HG03469 (cell line): ENCODE results near the gene CNNM2.
"Not testable (repeated sequence)": the region's sequence is repeated elsewhere in the genome, so short reads cannot be mapped to it uniquely, and the experiment has no call there.

ENCODE experiments used
- ATAC-seq: cut with Tn5 transposase; IDR thresholded peaks from one replicate; pipeline ENCODE4 v1.9.1; 2021; ENCODE audit warnings: mild to moderate bottlenecking, moderate library complexity, moderate number of reproducible peaks; ENCODE audit not compliant: unreplicated experiment

Gene CNNM2

GRCh38 chr10:102964713-102965112 lies 46.6 kb downstream of the CNNM2 start:
- ATAC-seq: no peak

DNA sequence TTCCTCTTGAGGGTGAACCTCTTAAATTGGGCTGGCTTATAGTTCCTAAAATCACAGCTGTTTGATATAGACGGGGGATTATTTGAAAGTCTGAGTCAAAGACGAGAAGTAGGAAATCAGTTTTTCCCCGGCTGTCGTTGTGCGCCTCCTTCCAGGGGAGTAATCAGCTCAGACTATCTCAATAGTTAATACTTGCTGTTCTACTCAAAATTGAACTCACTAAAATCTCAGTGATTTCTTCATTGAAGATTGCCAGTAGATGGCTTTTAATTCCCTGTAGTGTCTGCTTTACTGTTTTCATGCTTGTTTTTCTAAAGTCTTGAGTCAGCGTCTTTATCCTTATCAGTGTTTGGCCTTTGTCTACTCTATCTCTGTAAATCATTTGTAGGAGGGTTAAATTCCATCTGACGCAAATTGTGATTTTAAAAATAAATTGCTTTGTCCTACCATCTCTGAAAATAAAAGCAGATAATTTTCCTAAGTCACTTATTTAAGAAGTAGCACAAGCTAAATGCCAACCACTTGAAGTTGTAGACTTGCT lies 47.3 kb downstream of the CNNM2 start:
- no peak for ATAC-seq

GRCh38 chr10:102967123-102967522 lies 49.0 kb downstream of the CNNM2 start:
- ATAC-seq: no peak

GRCh38 chr10:102970562-102971340 lies 52.7 kb downstream of the CNNM2 start:
- ATAC-seq: no peak

- no peak for ATAC-seq
These were observed 57.6 kb downstream of the CNNM2 start for GRCh38 chr10:102975483-102976379.

DNA sequence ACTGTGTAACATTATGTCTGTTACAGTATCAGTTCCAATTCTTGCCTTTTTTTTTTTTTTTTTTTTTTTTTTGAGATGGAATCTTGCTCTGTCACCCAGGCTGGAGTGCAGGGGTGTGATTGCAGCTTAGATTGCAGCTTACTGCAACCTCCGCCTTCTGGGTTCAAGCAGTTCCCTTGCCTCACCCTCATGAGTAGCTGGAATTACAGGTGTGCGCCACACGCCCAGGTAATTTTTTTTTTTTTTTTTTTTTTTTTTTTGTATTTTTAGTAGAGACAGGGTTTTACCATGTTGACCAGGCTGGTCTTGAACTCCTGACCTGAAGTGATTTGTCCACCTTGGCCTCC lies 58.3 kb downstream of the CNNM2 start:
- not testable (repeated sequence) for ATAC-seq

- no peak for ATAC-seq
These were observed 64.2 kb downstream of the CNNM2 start for GRCh38 chr10:102982296-102982695.

GRCh38 chr10:102984086-102984485 lies 66.0 kb downstream of the CNNM2 start:
- no peak for ATAC-seq

DNA sequence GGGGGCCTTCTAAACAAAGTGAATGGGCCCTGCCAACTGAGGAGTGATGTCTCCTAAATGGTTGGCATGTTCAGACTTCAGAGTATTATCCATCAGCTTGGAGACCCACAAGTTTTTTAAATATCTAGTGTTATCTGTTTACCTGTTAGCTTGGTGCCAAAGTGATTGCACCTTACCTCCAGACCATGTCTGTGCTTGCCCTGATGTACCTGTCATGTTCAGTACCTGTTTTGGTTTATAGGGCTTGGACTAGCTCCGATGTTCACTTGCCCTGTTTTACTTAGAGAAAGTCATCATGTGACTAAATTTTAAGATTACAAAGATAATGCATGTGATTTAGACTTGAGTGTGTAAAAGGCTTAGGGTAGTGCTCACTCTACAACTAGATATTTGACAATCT lies 67.7 kb downstream of the CNNM2 start:
- no peak for ATAC-seq

DNA sequence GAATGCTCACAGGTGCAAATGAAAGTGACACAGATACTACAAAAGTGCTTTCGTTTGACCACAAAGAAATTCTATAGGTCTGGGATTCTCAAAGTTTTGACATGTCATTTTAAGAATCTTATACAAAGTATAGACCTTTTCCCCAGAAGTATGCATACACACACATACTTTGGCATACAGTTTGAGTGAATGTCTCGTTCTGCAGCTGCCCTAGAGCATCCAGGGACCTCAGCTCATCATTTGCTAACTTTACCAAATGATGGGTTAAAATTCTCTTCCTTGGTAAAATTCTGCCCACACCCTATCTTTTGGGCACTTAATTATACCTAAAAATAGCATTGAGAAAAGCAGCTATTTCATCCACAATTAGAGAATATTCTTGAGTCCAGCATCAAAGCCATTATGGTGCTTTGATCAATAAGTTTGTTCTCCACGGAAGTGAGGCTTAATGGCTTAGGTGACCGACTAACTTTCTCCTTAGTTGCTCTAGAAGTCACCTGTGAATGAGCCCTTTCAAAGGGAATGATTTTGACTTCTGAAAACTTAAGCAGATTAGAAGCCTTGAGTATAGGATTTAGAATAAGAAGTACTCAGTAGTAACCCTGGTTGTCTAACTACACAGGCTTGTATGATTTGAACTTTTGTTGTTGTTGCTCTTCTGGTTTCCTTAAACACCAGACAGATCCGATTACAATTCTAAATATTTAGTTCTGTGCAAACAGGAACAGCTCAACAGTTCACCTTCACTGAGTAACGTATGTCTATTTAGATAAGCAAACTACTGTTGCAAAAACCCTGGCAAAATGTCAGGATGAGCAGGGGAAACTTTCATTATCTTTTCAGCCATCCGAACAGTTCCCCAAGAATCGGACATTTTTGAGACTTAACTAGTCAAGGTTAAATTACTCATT lies 70.6 kb downstream of the CNNM2 start:
- no peak for ATAC-seq

- no peak for ATAC-seq
These were observed 76.6 kb downstream of the CNNM2 start for GRCh38 chr10:102994531-102995295.

DNA sequence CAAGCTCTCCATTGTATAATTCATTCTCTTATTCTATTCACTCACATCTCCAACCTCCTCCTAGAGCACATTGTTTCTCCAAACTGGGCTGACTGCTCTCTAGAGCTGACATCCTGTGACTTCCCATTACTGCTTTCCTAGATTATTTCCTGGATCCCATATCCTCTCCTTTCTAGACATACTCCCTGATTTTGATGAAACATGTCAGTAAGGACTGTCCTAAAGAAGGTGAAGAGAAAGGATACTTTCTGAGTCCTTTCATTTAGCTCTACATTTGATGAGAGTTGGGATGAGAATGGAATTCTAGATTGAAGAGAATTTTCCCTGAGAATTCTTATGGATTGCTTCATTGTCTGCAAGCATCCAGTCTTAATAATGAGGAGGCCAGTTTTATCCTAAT lies 78.8 kb downstream of the CNNM2 start:
- no peak for ATAC-seq

DNA sequence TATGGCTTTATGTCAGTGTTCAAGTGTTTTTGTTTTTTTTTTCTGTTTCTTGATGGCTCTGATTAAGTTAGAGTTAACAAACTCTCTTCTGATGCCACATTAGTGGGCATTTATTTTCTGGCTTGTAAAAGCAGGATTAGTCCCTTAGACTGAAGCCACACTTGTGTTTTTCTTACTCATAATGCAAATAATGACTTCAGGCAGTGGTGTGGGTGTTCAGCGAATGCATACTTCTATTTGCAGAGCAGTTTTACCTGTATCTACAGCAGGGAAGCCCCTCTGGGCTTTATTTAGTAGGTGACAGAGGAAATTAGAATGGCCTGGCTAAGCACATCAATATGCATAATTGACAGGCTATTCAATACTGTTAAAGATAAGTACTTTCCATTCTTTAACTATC lies 79.9 kb downstream of the CNNM2 start:
- ATAC-seq: no peak

GRCh38 chr10:102998399-102998907 lies 80.4 kb downstream of the CNNM2 start:
- ATAC-seq: no peak

GRCh38 chr10:103000050-103000449 lies 82.0 kb downstream of the CNNM2 start:
- not testable (repeated sequence) for ATAC-seq

GRCh38 chr10:103007017-103007416 lies 88.9 kb downstream of the CNNM2 start:
- no peak for ATAC-seq

GRCh38 chr10:103013416-103013815 lies 95.3 kb downstream of the CNNM2 start:
- no peak for ATAC-seq

- ATAC-seq: no peak
These were observed 101.3 kb downstream of the CNNM2 start for GRCh38 chr10:103019425-103019824.

DNA sequence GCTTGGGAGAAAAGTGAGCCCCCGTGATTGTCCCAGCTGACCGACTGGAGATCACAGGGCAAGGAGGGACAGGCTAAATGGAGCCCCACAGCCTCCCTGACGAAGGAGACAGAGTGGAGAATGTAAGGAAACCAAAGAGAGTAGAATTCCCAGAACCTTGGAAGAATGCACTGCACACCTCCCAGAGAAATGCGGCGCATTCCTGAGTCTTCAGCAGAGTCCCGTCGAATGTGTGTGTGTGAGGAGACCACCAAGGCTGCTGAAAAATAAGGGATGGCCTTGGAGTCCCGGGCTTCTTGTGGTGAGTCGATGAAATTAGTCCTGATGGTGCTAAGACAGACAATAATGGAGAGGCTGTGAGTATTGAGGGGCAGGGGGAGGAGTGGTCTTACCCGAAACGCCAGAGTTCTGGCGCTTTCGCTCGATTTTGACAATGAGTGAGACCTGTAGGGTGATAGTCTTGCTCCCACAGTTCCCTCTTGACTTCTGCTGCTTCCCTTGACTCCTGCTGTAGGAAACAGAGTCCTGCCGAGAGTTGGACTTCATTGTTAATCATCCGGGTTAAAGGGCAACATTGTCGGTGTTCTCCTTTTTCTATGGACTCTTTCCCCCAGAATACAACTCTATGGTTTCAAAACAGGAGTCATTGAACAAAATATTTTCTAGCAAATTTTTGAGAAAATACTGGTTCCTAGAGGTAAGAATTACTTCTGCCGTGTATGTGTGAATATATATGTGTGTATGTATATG lies 103.2 kb downstream of the CNNM2 start:
- no peak for ATAC-seq
